MM.1S (cell line): ENCODE measurements around the gene HAUS5.

Experiments
- CTCF ChIP-seq: fragments of 300-600 bp; sonication (generic); IDR thresholded peaks from 2 replicates; pipeline ENCODE4 v1.5.1; 2016; ENCODE audit warnings: antibody characterized with exemption, low read length, mixed read lengths
- EZH2 ChIP-seq: fragments of 300-600 bp; sonication (generic); optimal IDR thresholded peaks from 2 replicates; pipeline ENCODE3; 2017; ENCODE audit warnings: low read depth, mild to moderate bottlenecking, antibody characterized with exemption, low read length, mixed read lengths
- EZH2phosphoT487 ChIP-seq: fragments of 300-600 bp; sonication (generic); IDR thresholded peaks from 2 replicates; pipeline ENCODE4 v1.6.1; 2018; ENCODE audit warnings: antibody characterized with exemption, low read length

GRCh38 chr19:35608251-35608650 lies 4.3 kb upstream of the HAUS5 start:
- TF ChIP-seq CTCF (no peak), EZH2 (no peak), EZH2phosphoT487 (no peak)
